ENCODE data around the gene S100A14. TPM values are rescaled to one million over a fixed set of nuclear protein-coding genes. Genes with fewer than 3 reads are reported as not detected.

Gene S100A14
- total RNA-seq, 1 donor from 2014 or later: not detected

- Mint-ChIP-seq H3K27ac (ENCODE audit: unreplicated experiment) (peak overlapping the region; percentile 52), H3K4me3 (ENCODE audit: unreplicated experiment) (no peak overlapping the region), H3K9me3 (ENCODE audit: unreplicated experiment) (no peaks in the 10 kb centered on the region), H3K36me3 (ENCODE audit: unreplicated experiment) (peaks cover 17% of the 10 kb centered on the region), H3K4me1 (ENCODE audit: unreplicated experiment) (peaks cover 6% of the 10 kb centered on the region), H3K27me3 (ENCODE audit: unreplicated experiment) (no peaks in the 10 kb centered on the region)
- DNase-seq (ENCODE audit: extremely low spot score, unreplicated experiment): no peak
- no peak for TF ChIP-seq CTCF (IDR thresholded peaks at IDR 0.05)
These were observed 33.7 kb upstream of the S100A14 start for GRCh38 chr1:153649863-153650235.

- DNase-seq (ENCODE audit: extremely low spot score, unreplicated experiment): no peak
- Mint-ChIP-seq H3K27ac (ENCODE audit: unreplicated experiment) (peak overlapping the region; percentile 52), H3K9me3 (ENCODE audit: unreplicated experiment) (no peaks in the 10 kb centered on the region), H3K4me1 (ENCODE audit: unreplicated experiment) (peaks cover 6% of the 10 kb centered on the region), H3K4me3 (ENCODE audit: unreplicated experiment) (no peak overlapping the region), H3K27me3 (ENCODE audit: unreplicated experiment) (no peaks in the 10 kb centered on the region), H3K36me3 (ENCODE audit: unreplicated experiment) (peaks cover 23% of the 10 kb centered on the region)
- no peak for TF ChIP-seq CTCF (IDR thresholded peaks at IDR 0.05)
These were observed 33.2 kb upstream of the S100A14 start for GRCh38 chr1:153649137-153649862.

- no peak overlapping the region for H3K4me3 Mint-ChIP-seq (ENCODE audit: unreplicated experiment)
- H3K9me3 Mint-ChIP-seq (ENCODE audit: unreplicated experiment): no peaks in the 10 kb centered on the region
- H3K27ac Mint-ChIP-seq (ENCODE audit: unreplicated experiment): no peak overlapping the region
- TF ChIP-seq CTCF (IDR thresholded peaks at IDR 0.05): no peak
- H3K27me3 Mint-ChIP-seq (ENCODE audit: unreplicated experiment): no peaks in the 10 kb centered on the region
- H3K36me3 Mint-ChIP-seq (ENCODE audit: unreplicated experiment): peaks cover 34% of the 10 kb centered on the region
- DNase-seq (ENCODE audit: extremely low spot score, unreplicated experiment): no peak
- peaks cover 6% of the 10 kb centered on the region for H3K4me1 Mint-ChIP-seq (ENCODE audit: unreplicated experiment)
These were observed 32.0 kb upstream of the S100A14 start for GRCh38 chr1:153648000-153648643.

- H3K9me3 Mint-ChIP-seq (ENCODE audit: unreplicated experiment): no peaks in the 10 kb centered on the region
- peaks cover 37% of the 10 kb centered on the region for H3K36me3 Mint-ChIP-seq (ENCODE audit: unreplicated experiment)
- peaks cover 6% of the 10 kb centered on the region for H3K4me1 Mint-ChIP-seq (ENCODE audit: unreplicated experiment)
- H3K4me3 Mint-ChIP-seq (ENCODE audit: unreplicated experiment): no peak overlapping the region
- no peaks in the 10 kb centered on the region for H3K27me3 Mint-ChIP-seq (ENCODE audit: unreplicated experiment)
- TF ChIP-seq CTCF (IDR thresholded peaks at IDR 0.05): no peak
- no peak for DNase-seq (ENCODE audit: extremely low spot score, unreplicated experiment)
- H3K27ac Mint-ChIP-seq (ENCODE audit: unreplicated experiment): peak overlapping the region; percentile 73
These were observed 31.2 kb upstream of the S100A14 start for GRCh38 chr1:153647346-153647714.

GRCh38 chr1:153646672-153647345 is 30.7 kb upstream of the S100A14 start:
- Mint-ChIP-seq H3K9me3 (ENCODE audit: unreplicated experiment) (no peaks in the 10 kb centered on the region), H3K27me3 (ENCODE audit: unreplicated experiment) (no peaks in the 10 kb centered on the region), H3K27ac (ENCODE audit: unreplicated experiment) (no peak overlapping the region), H3K4me3 (ENCODE audit: unreplicated experiment) (no peak overlapping the region), H3K4me1 (ENCODE audit: unreplicated experiment) (peaks cover 6% of the 10 kb centered on the region), H3K36me3 (ENCODE audit: unreplicated experiment) (peaks cover 41% of the 10 kb centered on the region)
- DNase-seq (ENCODE audit: extremely low spot score, unreplicated experiment): no peak
- no peak for TF ChIP-seq CTCF (IDR thresholded peaks at IDR 0.05)

Data from osteocyte (in vitro differentiated cells).